ENCODE results near the gene SBF2.

GRCh38 chr11:10139656-10140055 lies 154.4 kb downstream of the SBF2 start:
- TF ChIP-seq, protein P1, sequence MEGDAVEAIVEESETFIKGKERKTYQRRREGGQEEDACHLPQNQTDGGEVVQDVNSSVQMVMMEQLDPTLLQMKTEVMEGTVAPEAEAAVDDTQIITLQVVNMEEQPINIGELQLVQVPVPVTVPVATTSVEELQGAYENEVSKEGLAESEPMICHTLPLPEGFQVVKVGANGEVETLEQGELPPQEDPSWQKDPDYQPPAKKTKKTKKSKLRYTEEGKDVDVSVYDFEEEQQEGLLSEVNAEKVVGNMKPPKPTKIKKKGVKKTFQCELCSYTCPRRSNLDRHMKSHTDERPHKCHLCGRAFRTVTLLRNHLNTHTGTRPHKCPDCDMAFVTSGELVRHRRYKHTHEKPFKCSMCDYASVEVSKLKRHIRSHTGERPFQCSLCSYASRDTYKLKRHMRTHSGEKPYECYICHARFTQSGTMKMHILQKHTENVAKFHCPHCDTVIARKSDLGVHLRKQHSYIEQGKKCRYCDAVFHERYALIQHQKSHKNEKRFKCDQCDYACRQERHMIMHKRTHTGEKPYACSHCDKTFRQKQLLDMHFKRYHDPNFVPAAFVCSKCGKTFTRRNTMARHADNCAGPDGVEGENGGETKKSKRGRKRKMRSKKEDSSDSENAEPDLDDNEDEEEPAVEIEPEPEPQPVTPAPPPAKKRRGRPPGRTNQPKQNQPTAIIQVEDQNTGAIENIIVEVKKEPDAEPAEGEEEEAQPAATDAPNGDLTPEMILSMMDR (IDR thresholded peaks at IDR 0.05): no peak
- TF ChIP-seq POLR2A (IDR thresholded peaks at IDR 0.05): no peak
